HepG2 (cell line): ENCODE results near the gene CLTCL1. TPM values are rescaled to one million over a fixed set of nuclear protein-coding genes. Genes with fewer than 3 reads are reported as not detected.

Experiments used
- MAF1 ChIP-seq: sonication (generic); formaldehyde crosslinking; IDR thresholded peaks from 2 replicates; pipeline ENCODE4 v1.5.0; 2020; ENCODE audit warnings: missing genetic modification reagents, borderline replicate concordance
- NFYB ChIP-seq: sonication (generic); formaldehyde crosslinking; IDR thresholded peaks from 2 replicates; pipeline ENCODE4 v1.4.0; 2020; ENCODE audit warnings: missing genetic modification reagents
- NONO ChIP-seq, 2 experiments: fragments of 450-650 bp in 1 of 2; sonication (generic) in 1 of 2; formaldehyde crosslinking in 1 of 2; IDR thresholded peaks in 1 of 2; conservative IDR thresholded peaks in 1 of 2; 2 replicates each; pipeline versions ENCODE4 v1.6.1 to v1.8.0; 2017 to 2022; ENCODE audit warnings: mild to moderate bottlenecking in 1 of 2, missing genetic modification reagents in 1 of 2, moderate library complexity in 1 of 2
- PHB2 ChIP-seq: fragments of 450-650 bp; IDR thresholded peaks from 2 replicates; pipeline ENCODE4 v1.6.1; 2018; ENCODE audit not compliant: partially characterized antibody
- RAD51 ChIP-seq: fragments of 450-650 bp; IDR thresholded peaks from 2 replicates; pipeline ENCODE4 v1.6.1; 2016; ENCODE audit warnings: borderline replicate concordance
- XBP1 ChIP-seq: sonication (generic); formaldehyde crosslinking; IDR thresholded peaks from 2 replicates; pipeline ENCODE4 v1.5.0; 2020; ENCODE audit warnings: missing genetic modification reagents
- ZNF10 ChIP-seq: sonication (generic); formaldehyde crosslinking; IDR thresholded peaks from 2 replicates; pipeline ENCODE4 v1.4.0; 2020; ENCODE audit warnings: mild to moderate bottlenecking, low read depth, missing genetic modification reagents, borderline replicate concordance
- ZNF382 ChIP-seq: sonication (generic); formaldehyde crosslinking; IDR thresholded peaks from 2 replicates; pipeline ENCODE4 v1.5.0; 2020; ENCODE audit warnings: missing genetic modification reagents, mild to moderate bottlenecking, borderline replicate concordance
- ZNF558 ChIP-seq: sonication (generic); formaldehyde crosslinking; IDR thresholded peaks from 2 replicates; pipeline ENCODE4 v1.9.0; 2022; ENCODE audit warnings: mild to moderate bottlenecking, missing genetic modification reagents, borderline replicate concordance
- polyA plus RNA-seq, 8 experiments: library from polyadenylated mRNA; depleted of rRNA in 3 of 8; stranded (reverse) in 7 of 8; unstranded in 1 of 8; fragments of >200 nt; fragmentation: Illumina TruSeq in 4 of 8; extraction: Trizol in 4 of 8; gene quantifications; 2 replicates each; pipeline versions ENCODE4 v1.2.1 to v1.2.3, GENCODE V29; 2011 to 2016; ENCODE audit warnings: low read depth in 4 of 8, missing spikeins in 1 of 8, mixed read lengths in 1 of 8; ENCODE audit not compliant: insufficient read depth in 1 of 8
- total RNA-seq, 5 experiments: library from RNA; depleted of rRNA; stranded (reverse); fragments of >200 nt; fragmentation: Illumina TruSeq; extraction: Trizol; gene quantifications; 2 replicates each; pipeline ENCODE4 v1.2.3, GENCODE V29; 2016; ENCODE audit warnings: low read depth in 1 of 5
- TF ChIP-seq, protein P1 (sequence below): sonication (generic); formaldehyde crosslinking; IDR thresholded peaks from 2 replicates; pipeline ENCODE4 v1.4.0; 2020; ENCODE audit warnings: missing genetic modification reagents
- TF ChIP-seq, protein P2 (sequence below): sonication (generic); formaldehyde crosslinking; IDR thresholded peaks from 2 replicates; pipeline ENCODE4 v1.5.0; 2020; ENCODE audit warnings: missing genetic modification reagents, mild to moderate bottlenecking, borderline replicate concordance
- TF ChIP-seq, protein P3 (sequence below): sonication (generic); formaldehyde crosslinking; IDR thresholded peaks from 2 replicates; pipeline ENCODE4 v1.8.0; 2022; ENCODE audit warnings: missing genetic modification reagents, mild to moderate bottlenecking, inconsistent platforms, borderline replicate concordance
- TF ChIP-seq, protein P4 (sequence below): sonication (generic); formaldehyde crosslinking; IDR thresholded peaks from 2 replicates; pipeline ENCODE4 v1.5.1; 2020; ENCODE audit warnings: missing genetic modification reagents, mild to moderate bottlenecking, borderline replicate concordance
- TF ChIP-seq, protein P5 (sequence below): sonication (generic); formaldehyde crosslinking; IDR thresholded peaks from 2 replicates; pipeline ENCODE4 v1.9.0; 2022; ENCODE audit warnings: missing genetic modification reagents, mild to moderate bottlenecking, borderline replicate concordance
- TF ChIP-seq, protein P6 (sequence below): sonication (generic); formaldehyde crosslinking; IDR thresholded peaks from 2 replicates; pipeline ENCODE4 v1.9.0; 2021; ENCODE audit warnings: missing genetic modification reagents, borderline replicate concordance
- TF ChIP-seq, protein P7 (sequence below): IDR thresholded peaks from 2 replicates; pipeline ENCODE4 v1.6.1; 2012; ENCODE audit warnings: inconsistent platforms

The CLTCL1 gene
- total and polyA plus RNA-seq, 2 of the 13 experiments (the other 11 are each of a cell fraction or from before 2014, with no cell fraction given) = 8.1 to 10.9 TPM

DNA sequence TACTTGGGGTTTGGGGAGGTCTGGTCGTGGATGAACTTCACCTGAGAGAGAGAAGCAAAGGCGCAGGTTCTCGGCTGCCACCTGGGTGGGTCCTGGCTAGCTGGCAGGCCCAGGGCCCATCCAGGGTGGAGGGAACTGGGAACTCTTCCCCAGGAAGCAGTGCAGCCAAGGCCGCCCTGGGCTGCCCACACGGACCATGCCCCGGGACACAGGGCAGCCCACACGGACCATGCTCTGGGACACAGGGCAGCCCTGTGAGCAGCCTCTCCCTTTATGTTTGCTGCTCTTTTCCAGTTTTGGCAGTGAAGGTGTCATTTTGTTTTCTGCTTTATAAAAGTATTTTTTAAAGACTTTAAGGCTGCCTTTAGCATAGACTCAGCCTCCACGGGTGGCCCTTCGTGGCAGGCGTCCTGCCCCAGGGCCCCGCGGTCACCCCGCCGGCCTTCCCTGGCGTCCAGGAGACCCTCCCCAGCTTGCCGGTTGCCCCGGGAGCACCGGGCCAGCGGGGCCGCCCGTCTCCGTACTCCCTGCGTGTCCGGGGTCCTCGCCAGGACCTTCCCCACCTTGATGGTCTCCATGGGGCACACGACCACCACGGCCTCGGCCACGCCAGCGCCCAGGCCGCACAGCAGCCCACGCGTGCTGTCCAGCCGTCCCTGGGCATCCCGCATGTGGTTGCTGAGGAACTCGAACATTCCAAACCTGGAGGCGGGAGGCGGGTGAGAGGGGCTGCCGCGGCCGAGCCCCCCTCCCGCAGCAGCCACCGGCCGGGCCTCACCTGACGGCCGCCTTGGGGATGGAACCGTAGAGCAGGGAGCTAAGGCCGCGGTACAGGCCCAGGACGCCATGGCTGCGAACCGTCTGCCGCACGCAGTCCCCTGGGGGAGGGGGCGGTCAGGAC, 114.1 kb downstream of the CLTCL1 start (continued):
- TF ChIP-seq XBP1 (CRISPR knock-in tag) (no peak), MAF1 (CRISPR knock-in tag) (0 out of 2 replicates have a peak, but pooled peaks have one; percentile 47), NONO (IDR thresholded peaks at IDR 0.05) (no peak), NONO (CRISPR knock-in tag; conservative IDR thresholded peaks at IDR 0.05) (no peak), RAD51 (no peak), ZNF10 (no peak), ZNF558 (CRISPR knock-in tag) (no peak), PHB2 (no peak), NFYB (CRISPR knock-in tag) (no peak), ZNF382 (CRISPR knock-in tag) (no peak)
- TF ChIP-seq, protein P1, sequence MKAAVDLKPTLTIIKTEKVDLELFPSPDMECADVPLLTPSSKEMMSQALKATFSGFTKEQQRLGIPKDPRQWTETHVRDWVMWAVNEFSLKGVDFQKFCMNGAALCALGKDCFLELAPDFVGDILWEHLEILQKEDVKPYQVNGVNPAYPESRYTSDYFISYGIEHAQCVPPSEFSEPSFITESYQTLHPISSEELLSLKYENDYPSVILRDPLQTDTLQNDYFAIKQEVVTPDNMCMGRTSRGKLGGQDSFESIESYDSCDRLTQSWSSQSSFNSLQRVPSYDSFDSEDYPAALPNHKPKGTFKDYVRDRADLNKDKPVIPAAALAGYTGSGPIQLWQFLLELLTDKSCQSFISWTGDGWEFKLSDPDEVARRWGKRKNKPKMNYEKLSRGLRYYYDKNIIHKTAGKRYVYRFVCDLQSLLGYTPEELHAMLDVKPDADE = peak; percentile 20; the same call in 1 of the 2 replicates
- TF ChIP-seq, protein P2, sequence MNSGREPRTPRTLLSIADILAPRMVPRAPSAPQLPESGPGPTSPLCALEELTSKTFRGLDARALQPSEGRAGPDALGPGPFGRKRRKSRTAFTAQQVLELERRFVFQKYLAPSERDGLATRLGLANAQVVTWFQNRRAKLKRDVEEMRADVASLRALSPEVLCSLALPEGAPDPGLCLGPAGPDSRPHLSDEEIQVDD (CRISPR knock-in tag) = no peak
- TF ChIP-seq, protein P3, sequence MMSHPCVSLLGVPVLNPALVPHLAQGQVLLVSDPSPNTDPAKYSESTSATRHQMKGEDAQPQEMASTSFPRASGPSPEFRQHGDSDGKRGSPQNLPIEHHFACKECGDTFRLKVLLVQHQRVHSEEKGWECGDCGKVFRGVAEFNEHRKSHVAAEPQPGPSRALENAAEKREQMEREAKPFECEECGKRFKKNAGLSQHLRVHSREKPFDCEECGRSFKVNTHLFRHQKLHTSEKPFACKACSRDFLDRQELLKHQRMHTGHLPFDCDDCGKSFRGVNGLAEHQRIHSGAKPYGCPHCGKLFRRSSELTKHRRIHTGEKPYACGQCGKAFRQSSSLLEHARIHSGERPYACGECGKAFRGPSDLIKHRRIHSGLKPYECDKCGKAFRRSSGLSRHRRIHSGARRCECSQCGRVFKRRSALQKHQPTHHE = no peak
- TF ChIP-seq, protein P4, sequence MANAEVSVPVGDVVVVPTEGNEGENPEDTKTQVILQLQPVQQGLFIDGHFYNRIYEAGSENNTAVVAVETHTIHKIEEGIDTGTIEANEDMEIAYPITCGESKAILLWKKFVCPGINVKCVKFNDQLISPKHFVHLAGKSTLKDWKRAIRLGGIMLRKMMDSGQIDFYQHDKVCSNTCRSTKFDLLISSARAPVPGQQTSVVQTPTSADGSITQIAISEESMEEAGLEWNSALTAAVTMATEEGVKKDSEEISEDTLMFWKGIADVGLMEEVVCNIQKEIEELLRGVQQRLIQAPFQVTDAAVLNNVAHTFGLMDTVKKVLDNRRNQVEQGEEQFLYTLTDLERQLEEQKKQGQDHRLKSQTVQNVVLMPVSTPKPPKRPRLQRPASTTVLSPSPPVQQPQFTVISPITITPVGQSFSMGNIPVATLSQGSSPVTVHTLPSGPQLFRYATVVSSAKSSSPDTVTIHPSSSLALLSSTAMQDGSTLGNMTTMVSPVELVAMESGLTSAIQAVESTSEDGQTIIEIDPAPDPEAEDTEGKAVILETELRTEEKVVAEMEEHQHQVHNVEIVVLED (CRISPR knock-in tag) = no peak
- TF ChIP-seq, protein P5, sequence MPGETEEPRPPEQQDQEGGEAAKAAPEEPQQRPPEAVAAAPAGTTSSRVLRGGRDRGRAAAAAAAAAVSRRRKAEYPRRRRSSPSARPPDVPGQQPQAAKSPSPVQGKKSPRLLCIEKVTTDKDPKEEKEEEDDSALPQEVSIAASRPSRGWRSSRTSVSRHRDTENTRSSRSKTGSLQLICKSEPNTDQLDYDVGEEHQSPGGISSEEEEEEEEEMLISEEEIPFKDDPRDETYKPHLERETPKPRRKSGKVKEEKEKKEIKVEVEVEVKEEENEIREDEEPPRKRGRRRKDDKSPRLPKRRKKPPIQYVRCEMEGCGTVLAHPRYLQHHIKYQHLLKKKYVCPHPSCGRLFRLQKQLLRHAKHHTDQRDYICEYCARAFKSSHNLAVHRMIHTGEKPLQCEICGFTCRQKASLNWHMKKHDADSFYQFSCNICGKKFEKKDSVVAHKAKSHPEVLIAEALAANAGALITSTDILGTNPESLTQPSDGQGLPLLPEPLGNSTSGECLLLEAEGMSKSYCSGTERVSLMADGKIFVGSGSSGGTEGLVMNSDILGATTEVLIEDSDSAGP (CRISPR knock-in tag) = no peak; the same call in 1 of the 2 replicates
- TF ChIP-seq, protein P6, sequence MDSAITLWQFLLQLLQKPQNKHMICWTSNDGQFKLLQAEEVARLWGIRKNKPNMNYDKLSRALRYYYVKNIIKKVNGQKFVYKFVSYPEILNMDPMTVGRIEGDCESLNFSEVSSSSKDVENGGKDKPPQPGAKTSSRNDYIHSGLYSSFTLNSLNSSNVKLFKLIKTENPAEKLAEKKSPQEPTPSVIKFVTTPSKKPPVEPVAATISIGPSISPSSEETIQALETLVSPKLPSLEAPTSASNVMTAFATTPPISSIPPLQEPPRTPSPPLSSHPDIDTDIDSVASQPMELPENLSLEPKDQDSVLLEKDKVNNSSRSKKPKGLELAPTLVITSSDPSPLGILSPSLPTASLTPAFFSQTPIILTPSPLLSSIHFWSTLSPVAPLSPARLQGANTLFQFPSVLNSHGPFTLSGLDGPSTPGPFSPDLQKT (CRISPR knock-in tag) = no peak
- TF ChIP-seq, protein P7, sequence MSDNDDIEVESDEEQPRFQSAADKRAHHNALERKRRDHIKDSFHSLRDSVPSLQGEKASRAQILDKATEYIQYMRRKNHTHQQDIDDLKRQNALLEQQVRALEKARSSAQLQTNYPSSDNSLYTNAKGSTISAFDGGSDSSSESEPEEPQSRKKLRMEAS = no peak; the same call in 1 of the 2 replicates
